Measurements from ENCODE around the gene ACSM3.
A peak's percentile ranks its signal among the peaks of the same experiment; 100 is the strongest.
"Not testable (repeated sequence)": the region's sequence is repeated elsewhere in the genome, so short reads cannot be mapped to it uniquely, and the experiment has no call there.

Gene ACSM3

GRCh38 chr16:20755238-20755637 is 8.6 kb upstream of the ACSM3 start:
- DNase-seq (ENCODE audit: low read depth, low spot score), result no peak

- not testable (repeated sequence) for DNase-seq (ENCODE audit: low read depth, low spot score)
Measured at GRCh38 chr16:20755799-20756198, 8.0 kb upstream of the ACSM3 start.

GRCh38 chr16:20760346-20760745 is 3.5 kb upstream of the ACSM3 start:
- no peak for DNase-seq (ENCODE audit: low read depth, low spot score)

GRCh38 chr16:20761175-20761574 is 2.6 kb upstream of the ACSM3 start:
- DNase-seq (ENCODE audit: low read depth, low spot score), result no peak

- no peak for DNase-seq (ENCODE audit: low read depth, low spot score)
Measured at GRCh38 chr16:20762404-20763123, 1.2 kb upstream of the ACSM3 start.

- not testable (repeated sequence) for DNase-seq (ENCODE audit: low read depth, low spot score)
Measured at GRCh38 chr16:20764448-20764847, 634 bp downstream of the ACSM3 start.

- no peak for DNase-seq (ENCODE audit: low read depth, low spot score)
Measured at GRCh38 chr16:20765732-20766131, 1.9 kb downstream of the ACSM3 start.

- no peak for DNase-seq (ENCODE audit: low read depth, low spot score)
Measured at GRCh38 chr16:20766294-20766693, 2.5 kb downstream of the ACSM3 start.

- no peak for DNase-seq (ENCODE audit: low read depth, low spot score)
Measured at GRCh38 chr16:20767577-20767976, 3.8 kb downstream of the ACSM3 start.

GRCh38 chr16:20768121-20768520 is 4.3 kb downstream of the ACSM3 start:
- DNase-seq (ENCODE audit: low read depth, low spot score), result no peak

- DNase-seq (ENCODE audit: low read depth, low spot score), result no peak
Measured at GRCh38 chr16:20768818-20769217, 5.0 kb downstream of the ACSM3 start.

- DNase-seq (ENCODE audit: low read depth, low spot score), result no peak
Measured at GRCh38 chr16:20773679-20774078, 9.9 kb downstream of the ACSM3 start.

- DNase-seq (ENCODE audit: low read depth, low spot score), result peak; percentile 68
Measured at GRCh38 chr16:20774703-20775362, 11.0 kb downstream of the ACSM3 start.

GRCh38 chr16:20781697-20782096 is 17.9 kb downstream of the ACSM3 start:
- no peak for DNase-seq (ENCODE audit: low read depth, low spot score)

GRCh38 chr16:20782470-20782869 is 18.7 kb downstream of the ACSM3 start:
- no peak for DNase-seq (ENCODE audit: low read depth, low spot score)

- DNase-seq (ENCODE audit: low read depth, low spot score), result no peak
Measured at GRCh38 chr16:20784204-20784603, 20.4 kb downstream of the ACSM3 start.

GRCh38 chr16:20789130-20789529 is 25.3 kb downstream of the ACSM3 start:
- DNase-seq (ENCODE audit: low read depth, low spot score), result no peak

- DNase-seq (ENCODE audit: low read depth, low spot score), result no peak
Measured at GRCh38 chr16:20791923-20792612, 28.3 kb downstream of the ACSM3 start.

- DNase-seq (ENCODE audit: low read depth, low spot score), result no peak
Measured at GRCh38 chr16:20798364-20798763, 34.5 kb downstream of the ACSM3 start.

- DNase-seq (ENCODE audit: low read depth, low spot score), result no peak
Measured at GRCh38 chr16:20799599-20799998, 35.8 kb downstream of the ACSM3 start.

- no peak for DNase-seq (ENCODE audit: low read depth, low spot score)
Measured at GRCh38 chr16:20801278-20801677, 37.5 kb downstream of the ACSM3 start.

- no peak for DNase-seq (ENCODE audit: low read depth, low spot score)
Measured at GRCh38 chr16:20803192-20803560, 39.4 kb downstream of the ACSM3 start.

Data from iPS DF 19.7 (cell line).